AG04449 (cell line): ENCODE results near the gene HNRNPA3.
"Not testable (repeated sequence)": the region's sequence is repeated elsewhere in the genome, so short reads cannot be mapped to it uniquely, and the experiment has no call there.

Experiments
- CTCF ChIA-PET: fragments of 350-600 bp; formaldehyde crosslinking; extraction: SDS; loops from one replicate; lab custom pipeline; 2021; ENCODE audit warnings: antibody characterized with exemption; lab: Yijun Ruan, JAX
- POLR2A ChIA-PET: fragments of 400-600, 350-600 bp; formaldehyde crosslinking; extraction: SDS; loops from one replicate; lab custom pipeline; 2020; ENCODE audit warnings: antibody characterized with exemption, inconsistent platforms; lab: Yijun Ruan, JAX
- DNase-seq: peaks from one replicate; pipeline ENCODE4 v3.0.0-alpha.2; 2010; ENCODE audit warnings: low read depth, low spot score
- H3K4me3 ChIP-seq: 2 replicates; pipeline ENCODE4 v1.5.1; 2011; ENCODE audit warnings: low read depth, mild to moderate bottlenecking, control low read depth, low read length
- TF ChIP-seq, protein P1 (sequence below): IDR thresholded peaks from one replicate; pipeline ENCODE4 v1.5.1; 2011; ENCODE audit warnings: mild to moderate bottlenecking, moderate library complexity, low read length, control low read depth, inconsistent platforms; ENCODE audit not compliant: insufficient read depth; ENCODE audit errors: missing control alignments

The HNRNPA3 gene

DNA sequence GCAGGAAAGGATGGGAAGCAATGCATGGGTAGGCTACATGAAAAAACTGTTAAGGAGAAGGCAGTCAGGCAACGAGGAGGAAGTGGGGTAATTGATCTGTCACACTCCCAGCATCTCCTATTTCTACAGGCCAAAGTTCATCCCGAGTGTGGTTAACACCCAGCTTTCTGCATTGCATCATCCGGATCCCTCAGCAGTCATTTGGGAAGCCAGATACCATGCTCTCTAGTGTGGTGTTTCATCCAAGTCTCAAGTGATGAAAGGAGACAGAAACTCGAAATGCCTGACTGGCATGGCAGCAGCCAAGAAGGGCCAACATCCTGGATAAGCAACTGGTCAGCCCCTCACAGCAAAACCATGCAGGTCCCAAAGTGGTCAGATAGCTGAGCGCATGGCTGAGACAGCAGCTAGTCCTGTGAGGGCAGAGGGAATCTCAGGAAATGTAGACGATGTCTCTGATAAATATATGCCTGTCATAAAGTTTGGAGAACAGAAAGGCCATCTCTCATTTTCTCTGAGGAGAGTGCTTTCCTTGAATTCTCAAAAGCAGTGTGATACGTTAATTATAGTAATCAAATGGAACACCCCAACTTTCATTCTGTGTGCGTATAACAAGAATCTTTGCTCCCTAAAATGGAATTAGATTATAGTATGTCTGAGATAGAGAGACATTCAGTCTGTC, 24.8 kb upstream of the HNRNPA3 start:
- H3K4me3 ChIP-seq: no peak overlapping the region
- ChIA-PET POLR2A (no interaction called here), CTCF (interaction anchor here (1.0 kb wide), 1 partner anchor 16 kb away, joined by 3 read pairs; no protein-coding TSS in a partner anchor)
- TF ChIP-seq, protein P1, sequence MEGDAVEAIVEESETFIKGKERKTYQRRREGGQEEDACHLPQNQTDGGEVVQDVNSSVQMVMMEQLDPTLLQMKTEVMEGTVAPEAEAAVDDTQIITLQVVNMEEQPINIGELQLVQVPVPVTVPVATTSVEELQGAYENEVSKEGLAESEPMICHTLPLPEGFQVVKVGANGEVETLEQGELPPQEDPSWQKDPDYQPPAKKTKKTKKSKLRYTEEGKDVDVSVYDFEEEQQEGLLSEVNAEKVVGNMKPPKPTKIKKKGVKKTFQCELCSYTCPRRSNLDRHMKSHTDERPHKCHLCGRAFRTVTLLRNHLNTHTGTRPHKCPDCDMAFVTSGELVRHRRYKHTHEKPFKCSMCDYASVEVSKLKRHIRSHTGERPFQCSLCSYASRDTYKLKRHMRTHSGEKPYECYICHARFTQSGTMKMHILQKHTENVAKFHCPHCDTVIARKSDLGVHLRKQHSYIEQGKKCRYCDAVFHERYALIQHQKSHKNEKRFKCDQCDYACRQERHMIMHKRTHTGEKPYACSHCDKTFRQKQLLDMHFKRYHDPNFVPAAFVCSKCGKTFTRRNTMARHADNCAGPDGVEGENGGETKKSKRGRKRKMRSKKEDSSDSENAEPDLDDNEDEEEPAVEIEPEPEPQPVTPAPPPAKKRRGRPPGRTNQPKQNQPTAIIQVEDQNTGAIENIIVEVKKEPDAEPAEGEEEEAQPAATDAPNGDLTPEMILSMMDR: no peak
- no peak for DNase-seq

DNA sequence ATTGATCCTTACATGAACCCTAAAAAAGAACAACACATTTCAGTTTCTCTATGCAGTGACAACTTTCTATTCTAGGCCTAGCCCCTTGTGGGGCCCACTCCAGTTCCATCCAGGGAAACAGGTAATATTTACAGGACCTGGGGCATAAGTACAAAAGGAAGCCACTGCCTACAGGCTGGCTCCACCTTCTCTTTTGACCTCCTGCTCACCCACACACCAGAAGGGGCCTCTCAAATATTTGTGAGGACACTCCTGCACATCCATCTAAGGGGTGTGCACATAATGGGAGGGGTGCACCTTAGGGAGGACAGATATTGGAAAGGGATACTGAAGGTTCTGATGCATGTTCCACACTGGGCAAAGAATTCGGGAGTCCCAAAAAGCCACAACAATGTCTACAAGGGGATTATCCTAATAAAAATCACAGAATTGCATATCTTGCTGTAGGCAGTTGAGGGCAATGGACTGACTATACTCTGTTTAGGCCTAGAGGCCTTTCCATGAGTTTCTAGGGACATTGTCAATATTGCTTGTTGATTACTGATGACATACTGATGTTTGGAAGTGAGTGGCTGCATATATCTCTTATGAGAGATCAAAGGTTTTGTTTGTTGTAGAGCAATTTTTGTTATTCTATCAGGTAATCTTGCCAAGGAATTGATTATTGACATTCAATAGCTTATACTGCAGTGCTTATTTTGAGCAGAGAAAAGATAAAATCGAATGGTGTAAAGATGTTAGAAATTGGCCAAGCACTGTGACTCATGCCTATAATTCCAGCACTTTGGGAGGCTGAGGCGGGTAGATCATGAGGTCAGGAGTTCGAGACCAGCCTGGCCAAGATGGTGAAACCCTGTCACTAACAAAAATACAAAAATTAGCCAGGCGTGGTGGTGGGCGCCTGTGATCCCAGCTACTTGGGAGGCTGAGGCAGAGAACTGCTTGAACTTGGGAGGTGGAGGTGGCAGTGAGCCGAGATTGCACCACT, 23.8 kb upstream of the HNRNPA3 start:
- TF ChIP-seq, protein P1: no peak
- ChIA-PET POLR2A (interaction anchor here (0.8 kb wide), 1 partner anchor 1944 kb away, joined by 5 read pairs; no protein-coding TSS in a partner anchor), CTCF (no interaction called here)
- no peak for DNase-seq
- no peak overlapping the region for H3K4me3 ChIP-seq

DNA sequence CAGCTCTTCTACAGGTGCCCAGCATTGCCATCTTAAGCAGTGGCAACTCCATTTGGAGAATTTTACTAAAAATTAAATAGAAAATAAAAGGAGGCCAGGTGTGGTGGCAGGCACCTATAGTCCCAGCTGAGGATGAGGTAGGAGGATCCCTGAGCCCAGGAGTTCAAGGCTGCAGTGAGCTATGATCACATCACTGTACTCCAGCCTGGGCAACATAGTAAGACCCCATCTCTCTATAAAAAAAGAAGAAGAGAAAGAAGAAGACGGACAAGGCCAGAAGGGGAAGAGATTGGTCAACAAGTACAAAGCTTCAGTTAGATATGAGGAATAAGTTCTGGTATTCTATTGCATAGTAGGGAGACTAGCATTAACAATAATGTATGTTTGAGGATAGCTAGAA, 21.7 kb upstream of the HNRNPA3 start:
- DNase-seq: no peak
- ChIA-PET POLR2A (no interaction called here), CTCF (interaction anchor here (1.0 to 1.7 kb wide), 2 partner anchors 27 to 144 kb away, joined by 3 to 6 read pairs; no protein-coding TSS in a partner anchor)
- TF ChIP-seq, protein P1: no peak
- no peak overlapping the region for H3K4me3 ChIP-seq

DNA sequence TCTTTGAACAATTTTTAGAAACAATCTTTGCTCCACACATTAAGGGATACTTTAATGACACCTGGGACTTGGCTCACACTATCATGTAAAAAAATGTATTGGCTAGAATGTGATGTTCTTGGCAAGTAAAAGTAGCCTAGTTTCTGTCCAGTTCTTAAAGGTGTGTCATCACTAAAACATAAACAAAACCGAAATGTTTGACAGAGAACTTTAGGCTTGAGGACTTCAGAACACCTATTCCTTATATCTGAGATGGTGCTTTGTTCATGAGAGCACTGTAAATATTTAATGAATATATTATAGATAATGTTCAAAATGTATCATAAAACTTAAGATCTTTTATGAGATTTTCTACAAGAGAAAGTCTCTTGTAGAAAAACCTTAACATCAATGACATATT, 19.8 kb upstream of the HNRNPA3 start:
- CTCF ChIA-PET: no interaction called here
- TF ChIP-seq, protein P1: no peak
- POLR2A ChIA-PET: no interaction called here
- DNase-seq: no peak
- no peak overlapping the region for H3K4me3 ChIP-seq

DNA sequence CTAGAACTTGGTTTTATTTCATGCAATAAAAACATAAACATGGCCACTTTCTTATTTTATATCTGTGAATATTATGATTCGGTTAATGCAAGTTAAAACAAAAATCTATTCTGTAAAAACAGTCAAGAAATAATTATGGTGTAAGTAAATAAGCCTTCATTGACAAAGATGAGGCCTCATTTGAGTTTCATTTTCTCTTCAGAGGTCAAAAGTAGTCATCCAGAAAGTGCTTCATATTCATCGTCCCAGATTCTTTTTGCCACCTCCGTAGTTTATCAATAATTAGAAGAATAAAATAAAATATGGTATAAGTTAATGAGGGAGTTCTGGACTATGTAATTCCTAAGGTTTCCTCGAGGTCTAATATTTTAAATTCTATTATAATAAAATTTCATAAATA, 19.4 kb upstream of the HNRNPA3 start:
- H3K4me3 ChIP-seq: no peak overlapping the region
- ChIA-PET CTCF (no interaction called here), POLR2A (no interaction called here)
- TF ChIP-seq, protein P1: no peak
- no peak for DNase-seq

DNA sequence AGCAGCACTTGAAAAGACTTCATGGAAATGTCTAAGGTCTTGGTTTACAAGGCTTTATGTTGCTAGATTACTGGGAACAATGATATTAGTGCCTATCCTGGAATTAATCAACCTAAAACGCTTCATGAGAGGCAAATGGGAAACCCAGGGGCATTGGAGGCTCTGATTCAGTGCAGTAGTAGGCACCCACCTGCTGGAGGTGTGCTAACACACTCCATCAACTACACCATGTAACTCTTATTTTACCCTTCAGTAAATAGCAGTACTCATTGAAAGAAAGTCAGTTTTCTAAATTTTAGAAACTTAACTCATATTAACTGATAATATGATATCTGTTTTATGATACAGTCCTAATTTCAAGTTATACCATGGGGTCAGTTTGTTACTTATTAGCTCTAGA, 17.4 kb upstream of the HNRNPA3 start:
- ChIA-PET CTCF (no interaction called here), POLR2A (no interaction called here)
- TF ChIP-seq, protein P1: no peak
- DNase-seq: no peak
- H3K4me3 ChIP-seq: no peak overlapping the region

DNA sequence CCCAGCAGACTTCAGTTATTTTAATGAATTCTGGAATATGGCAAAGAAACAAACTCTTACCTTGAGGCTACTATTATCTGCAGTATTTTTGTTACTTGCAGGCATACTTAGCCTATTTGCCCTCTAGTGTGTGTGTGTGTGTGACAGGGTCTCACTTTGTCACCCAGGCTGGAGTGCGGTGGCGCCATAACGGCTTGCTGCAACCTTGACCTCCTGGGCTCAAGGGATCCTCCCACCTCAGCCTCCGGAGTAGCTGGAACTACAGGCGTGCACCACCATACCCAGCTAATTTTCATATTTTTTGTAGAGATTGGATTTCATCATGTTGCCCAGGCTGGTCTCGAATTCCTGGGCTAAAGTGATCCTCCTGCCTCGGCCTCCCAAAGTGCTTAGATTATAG, 12.2 kb upstream of the HNRNPA3 start:
- POLR2A ChIA-PET, H3K4me3 ChIP-seq, CTCF ChIA-PET, DNase-seq: not testable (repeated sequence)
